Mucosa of gallbladder (tissue), 1 donor: Measurements from ENCODE around the gene EEIG1. TPM values are rescaled to one million over a fixed set of nuclear protein-coding genes. Genes with fewer than 3 reads are reported as not detected.
"Not testable (repeated sequence)": the region's sequence is repeated elsewhere in the genome, so short reads cannot be mapped to it uniquely, and the experiment has no call there.

Experiments used
- DNase-seq: peaks from one replicate; pipeline ENCODE4 v3.0.0-alpha.2; 2020; ENCODE audit warnings: low spot score
- total RNA-seq: library from RNA; stranded (reverse); gene quantifications from one replicate; pipeline ENCODE4 v1.2.1, GENCODE V29; 2021
- donor health status: DM: no; HTN: no; CAD: no.

Gene EEIG1
- total RNA-seq = 220 TPM

- peak; percentile 95 for DNase-seq
Observed at GRCh38 chr9:127980706-127981558, at the start of gene EEIG1. EEIG1 (minus strand) TSS chr9:127980989; CDS start chr9:127980137, 852 bp downstream.

DNA sequence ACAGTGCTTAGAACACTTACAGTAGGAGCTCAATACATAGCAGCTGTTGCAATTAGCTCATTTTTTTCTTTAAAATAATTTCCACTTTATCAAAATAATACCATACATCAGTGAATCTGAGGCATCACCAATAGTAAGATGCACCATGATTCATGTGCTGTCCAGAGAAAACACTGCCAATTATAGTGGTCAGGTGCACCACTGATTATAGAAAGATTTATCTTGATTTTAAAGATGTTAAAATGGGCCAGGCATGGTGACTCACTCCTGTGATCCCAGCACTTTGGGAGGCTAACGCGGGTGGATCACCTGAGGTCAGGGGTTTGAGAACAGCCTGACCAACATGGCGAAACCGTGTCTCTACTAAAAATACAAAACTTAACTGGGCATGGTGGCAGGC lies 46.9 kb upstream of the EEIG1 start:
- no peak for DNase-seq

GRCh38 chr9:128026773-128027541 lies 46.2 kb upstream of the EEIG1 start:
- no peak for DNase-seq

GRCh38 chr9:128026255-128026772 lies 45.5 kb upstream of the EEIG1 start:
- DNase-seq = peak; percentile 49

DNA sequence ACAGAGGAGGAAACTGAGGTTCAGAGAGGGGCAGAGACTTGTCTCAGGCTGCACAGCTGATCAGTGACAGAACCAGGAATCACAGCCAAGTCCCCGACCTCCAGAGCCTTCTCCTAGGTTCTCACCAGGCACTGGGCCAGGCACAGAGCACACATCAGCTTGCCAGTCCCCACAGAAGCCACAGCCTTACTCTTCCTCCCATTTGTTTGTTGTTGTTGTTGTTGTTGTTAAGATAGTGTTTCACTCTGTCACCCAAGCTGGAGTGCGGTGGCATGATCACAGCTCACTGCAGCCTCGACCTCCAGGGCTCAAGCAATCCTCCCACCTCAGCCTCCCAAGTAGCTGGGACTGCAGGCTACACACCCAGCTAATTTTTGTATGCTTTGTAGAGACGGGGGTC lies 44.9 kb upstream of the EEIG1 start:
- no peak for DNase-seq

DNA sequence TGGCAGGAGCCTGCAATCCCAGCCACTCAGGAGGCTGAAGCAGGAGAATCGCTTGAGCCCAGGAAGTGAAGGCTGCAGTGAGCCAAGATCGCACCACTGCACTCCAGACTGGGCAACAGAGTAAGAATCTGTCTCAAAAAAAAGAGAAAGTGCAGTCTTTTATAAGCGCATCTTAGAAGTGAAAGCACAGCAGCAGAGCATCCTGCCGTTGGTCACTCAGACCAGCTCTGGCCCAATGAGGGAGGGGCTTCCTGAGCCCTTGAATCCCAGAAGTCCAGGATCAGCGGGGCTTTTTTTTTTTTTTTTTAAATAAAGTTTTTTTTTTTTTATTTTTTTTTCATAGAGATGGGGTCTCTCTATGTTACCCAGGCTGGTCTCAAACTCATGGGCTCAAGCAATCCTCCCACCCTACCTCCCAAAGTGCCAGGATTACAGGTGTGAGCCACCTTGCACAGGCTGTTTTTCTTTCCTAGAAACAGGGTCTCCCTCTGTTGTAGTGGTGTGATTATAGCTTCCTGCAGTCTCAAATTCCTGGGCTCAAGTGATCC lies 44.0 kb upstream of the EEIG1 start:
- DNase-seq = no peak

GRCh38 chr9:128023671-128024070 lies 42.9 kb upstream of the EEIG1 start:
- not testable (repeated sequence) for DNase-seq

DNA sequence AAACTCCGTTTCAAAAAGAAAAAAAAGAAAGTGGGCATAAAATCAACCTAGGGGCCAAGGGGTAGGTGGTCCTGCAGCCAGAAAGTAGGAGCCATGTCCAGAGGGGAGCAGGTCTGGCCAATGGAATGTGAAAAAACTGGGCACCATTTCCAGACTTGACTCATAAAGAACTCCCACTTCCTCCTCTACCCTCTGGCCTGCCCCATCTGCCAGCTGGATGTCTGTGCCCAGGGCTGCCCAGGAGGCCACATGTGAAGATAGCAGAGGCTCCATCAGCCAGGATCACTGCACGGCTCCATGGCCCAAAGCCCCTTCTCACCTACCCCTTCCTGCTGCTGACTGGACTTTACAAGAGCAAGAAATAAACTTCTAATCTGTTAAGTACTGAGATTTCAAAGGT lies 42.1 kb upstream of the EEIG1 start:
- DNase-seq = no peak

DNA sequence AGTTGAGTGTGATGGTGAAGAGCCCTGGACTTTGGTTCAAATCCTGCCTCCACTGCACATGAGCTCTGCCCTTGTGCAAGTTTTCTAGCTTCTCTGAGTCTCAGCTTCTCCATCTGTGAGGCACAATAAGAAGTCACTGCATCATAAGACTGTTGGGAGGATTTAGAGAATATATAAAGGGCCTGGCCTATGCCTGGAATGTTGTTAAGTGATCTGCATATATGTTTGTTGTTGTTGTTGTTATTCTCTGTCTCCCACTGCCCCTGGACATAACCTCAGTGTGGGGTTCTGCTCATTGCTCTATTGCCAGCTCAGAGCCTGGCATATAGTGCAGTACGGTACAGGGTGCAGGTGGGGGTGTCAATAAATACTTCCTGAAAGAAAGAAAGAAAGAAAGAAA lies 40.3 kb upstream of the EEIG1 start:
- no peak for DNase-seq

DNA sequence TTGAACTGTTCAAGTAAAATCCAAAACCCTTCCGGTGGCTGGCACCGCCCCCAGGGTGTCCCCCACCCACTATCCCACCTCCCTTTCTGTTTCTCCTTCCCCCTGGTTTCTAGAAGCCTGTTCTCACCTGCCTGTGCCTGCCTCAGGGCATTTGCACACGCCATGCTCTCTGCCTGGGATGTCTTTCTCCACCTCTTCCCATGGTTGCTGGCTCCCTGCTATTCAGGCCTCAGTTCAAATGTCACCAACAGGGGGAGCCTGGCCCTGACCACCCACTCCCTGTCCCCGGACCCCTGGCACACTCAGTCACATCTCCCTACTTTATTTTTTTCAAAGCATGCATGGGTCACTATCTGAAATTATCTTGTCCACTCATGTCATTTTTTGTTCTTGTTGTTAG lies 39.9 kb upstream of the EEIG1 start:
- no peak for DNase-seq

- no peak for DNase-seq
Observed at GRCh38 chr9:128015696-128016095, 34.9 kb upstream of the EEIG1 start.

- no peak for DNase-seq
Observed at GRCh38 chr9:128011071-128011817, 30.5 kb upstream of the EEIG1 start.

DNA sequence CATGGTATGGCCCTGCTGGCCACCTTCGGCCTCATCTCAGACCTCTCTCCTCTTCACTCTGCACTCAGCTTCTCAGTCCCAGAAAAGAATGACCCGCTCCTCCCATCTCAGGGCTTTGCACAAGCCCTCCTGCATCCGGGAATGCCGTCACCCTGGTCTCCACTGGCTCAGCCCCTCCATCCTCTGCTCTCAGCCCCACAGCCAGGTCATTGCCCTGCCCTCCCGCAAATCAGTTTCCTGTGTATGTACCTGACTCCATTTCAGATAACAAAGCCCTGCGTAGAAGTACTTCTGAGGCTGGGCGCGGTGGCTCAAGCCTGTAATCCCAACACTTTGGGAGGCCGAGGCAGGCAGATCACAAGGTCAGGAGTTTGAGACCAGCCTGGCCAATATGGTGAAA lies 28.9 kb upstream of the EEIG1 start:
- no peak for DNase-seq

GRCh38 chr9:128008171-128008570 lies 27.4 kb upstream of the EEIG1 start:
- no peak for DNase-seq

DNA sequence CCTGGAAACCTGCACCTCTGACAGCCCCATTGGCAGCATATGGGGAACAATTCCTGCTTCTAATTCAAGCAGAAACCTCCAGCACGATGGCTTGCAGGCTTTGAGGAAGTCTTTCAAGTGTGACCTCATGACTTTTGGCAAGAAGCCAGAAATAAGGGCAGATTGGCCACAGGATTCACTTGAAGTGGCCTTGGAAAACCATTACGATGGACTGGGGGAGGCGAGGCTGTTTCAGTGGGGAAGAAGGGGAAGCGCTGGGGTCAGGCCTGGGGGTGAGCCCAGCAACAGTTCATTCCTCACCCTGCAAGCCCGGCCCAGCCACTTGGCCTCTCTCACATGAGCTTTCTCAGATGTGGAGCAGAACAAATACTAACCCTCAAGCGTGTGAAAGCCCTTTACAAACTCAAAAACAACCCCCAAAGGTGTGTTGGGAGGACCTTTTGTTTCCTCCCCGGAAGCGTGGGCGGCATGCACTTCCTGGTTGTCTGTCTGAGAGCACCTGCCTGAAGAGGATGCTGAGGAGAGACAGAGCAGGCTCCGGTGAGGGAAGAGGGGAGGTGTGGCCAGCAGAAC lies 26.9 kb upstream of the EEIG1 start:
- peak; percentile 76 for DNase-seq

GRCh38 chr9:128006332-128006996 lies 25.7 kb upstream of the EEIG1 start:
- no peak for DNase-seq

- peak; percentile 28 for DNase-seq
Observed at GRCh38 chr9:128005923-128006322, 25.1 kb upstream of the EEIG1 start.

GRCh38 chr9:128003966-128004604 lies 23.3 kb upstream of the EEIG1 start:
- no peak for DNase-seq

DNA sequence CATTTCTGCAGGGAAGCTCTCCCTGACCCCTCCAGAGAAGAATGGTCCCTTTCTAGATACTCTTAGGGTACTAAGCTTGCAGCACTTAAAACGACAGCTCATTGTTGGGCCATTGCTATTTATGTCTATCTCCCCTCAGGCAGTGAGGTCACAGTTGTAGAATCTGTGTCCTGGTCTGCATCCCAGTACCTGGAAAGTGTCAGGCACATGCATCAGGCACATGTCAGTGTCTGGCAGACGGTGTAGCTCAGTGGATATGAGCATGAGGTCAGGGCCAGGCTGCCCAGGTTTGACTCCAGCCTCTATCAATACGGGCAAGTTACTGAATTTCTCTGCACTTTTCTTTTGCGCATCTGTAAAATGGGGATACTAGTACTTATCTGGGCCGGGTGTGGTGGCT lies 22.2 kb upstream of the EEIG1 start:
- DNase-seq = no peak

DNA sequence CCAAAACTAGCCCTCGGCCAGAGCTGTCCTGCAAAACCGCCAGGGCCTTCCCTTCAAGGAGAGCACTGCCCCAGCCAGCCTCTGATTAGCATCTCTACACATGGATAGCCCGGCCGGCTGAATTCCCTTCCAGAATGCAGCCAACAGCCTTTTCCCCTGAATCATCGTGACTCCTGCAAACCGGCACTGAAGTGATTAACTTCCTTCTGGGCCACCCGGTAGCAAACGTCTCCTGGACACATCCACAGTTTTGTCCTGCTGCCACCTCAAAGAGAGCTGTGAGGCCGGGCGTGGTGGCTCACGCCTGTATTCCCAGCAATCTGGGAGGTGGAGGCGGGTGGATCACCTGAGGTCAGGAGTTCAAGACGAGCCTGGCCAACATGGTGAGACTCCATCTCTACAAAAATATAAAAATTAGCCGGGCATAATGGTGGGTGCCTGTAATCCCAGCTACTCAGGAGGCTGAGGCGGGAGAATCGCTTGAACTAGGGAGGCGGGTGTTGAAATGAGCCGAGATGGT lies 21.1 kb upstream of the EEIG1 start:
- no peak for DNase-seq
